ENCODE data around the gene ARID1A.

Gene ARID1A

DNA sequence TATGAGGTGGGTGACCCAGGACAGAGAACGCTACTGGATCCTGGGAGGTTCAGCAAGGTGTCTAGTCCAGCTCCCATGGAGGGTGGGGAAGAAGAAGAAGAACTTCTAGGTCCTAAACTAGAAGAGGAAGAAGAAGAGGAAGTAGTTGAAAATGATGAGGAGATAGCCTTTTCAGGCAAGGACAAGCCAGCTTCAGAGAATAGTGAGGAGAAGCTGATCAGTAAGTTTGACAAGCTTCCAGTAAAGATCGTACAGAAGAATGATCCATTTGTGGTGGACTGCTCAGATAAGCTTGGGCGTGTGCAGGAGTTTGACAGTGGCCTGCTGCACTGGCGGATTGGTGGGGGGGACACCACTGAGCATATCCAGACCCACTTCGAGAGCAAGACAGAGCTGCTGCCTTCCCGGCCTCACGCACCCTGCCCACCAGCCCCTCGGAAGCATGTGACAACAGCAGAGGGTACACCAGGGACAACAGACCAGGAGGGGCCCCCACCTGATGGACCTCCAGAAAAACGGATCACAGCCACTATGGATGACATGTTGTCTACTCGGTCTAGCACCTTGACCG is 83.4 kb downstream of the ARID1A start:
- Histone ChIP-seq H3K4me1 (ENCODE audit: control insufficient read depth in 1 of 2, insufficient read depth in 2 of 2, low read length in 2 of 2) (peaks cover 4 to 5% of the 10 kb centered on the region in 2 experiments), H3K27me3 (ENCODE audit: insufficient read depth, low read length) (no peaks in the 10 kb centered on the region), H2BK5ac (ENCODE audit: low read depth, low read length, poor library complexity) (no peak overlapping the region), H3K27ac (ENCODE audit: low read depth, low read length) (no peak overlapping the region), H4K12ac (ENCODE audit: low read depth, low read length) (no peak overlapping the region), H2BK12ac (ENCODE audit: low read length) (no peak overlapping the region), H3K14ac (ENCODE audit: low read length) (no peak overlapping the region), H2AFZ (ENCODE audit: insufficient read depth, low read length, poor library complexity) (no peak overlapping the region), H3K9me3 (ENCODE audit: insufficient read depth, low read depth, low read length) (no peaks in the 10 kb centered on the region), H4K8ac (ENCODE audit: low read depth, low read length) (no peak overlapping the region), H3K4me3 (ENCODE audit: low read depth, low read length) (no peak overlapping the region), H3K23ac (ENCODE audit: low read length) (no peak overlapping the region), H4K91ac (ENCODE audit: low read depth, low read length) (no peak overlapping the region), H2BK120ac (ENCODE audit: insufficient read depth, low read length, poor library complexity) (no peak overlapping the region), H3K18ac (ENCODE audit: low read length) (no peak overlapping the region), H3K79me1 (ENCODE audit: low read length) (no peaks in the 10 kb centered on the region), H3K4me2 (ENCODE audit: low read length) (no peak overlapping the region), H3K36me3 (ENCODE audit: control insufficient read depth in 1 of 2, insufficient read depth in 2 of 2, low read length in 2 of 2) (peaks cover 49 to 69% of the 10 kb centered on the region in 2 experiments), H3K79me2 (ENCODE audit: control insufficient read depth, insufficient read depth, low read length, poor library complexity) (no peaks in the 10 kb centered on the region), H3K9ac (ENCODE audit: low read length) (no peak overlapping the region), H3K4ac (ENCODE audit: low read depth, low read length) (no peak overlapping the region), H2AK5ac (ENCODE audit: low read length) (no peak overlapping the region)
- no CpG with 5 or more reads among the region's 11 CpGs for WGBS (ENCODE audit: extremely low coverage, insufficient coverage, insufficient read length)
- DNase-seq, result no peak

DNA sequence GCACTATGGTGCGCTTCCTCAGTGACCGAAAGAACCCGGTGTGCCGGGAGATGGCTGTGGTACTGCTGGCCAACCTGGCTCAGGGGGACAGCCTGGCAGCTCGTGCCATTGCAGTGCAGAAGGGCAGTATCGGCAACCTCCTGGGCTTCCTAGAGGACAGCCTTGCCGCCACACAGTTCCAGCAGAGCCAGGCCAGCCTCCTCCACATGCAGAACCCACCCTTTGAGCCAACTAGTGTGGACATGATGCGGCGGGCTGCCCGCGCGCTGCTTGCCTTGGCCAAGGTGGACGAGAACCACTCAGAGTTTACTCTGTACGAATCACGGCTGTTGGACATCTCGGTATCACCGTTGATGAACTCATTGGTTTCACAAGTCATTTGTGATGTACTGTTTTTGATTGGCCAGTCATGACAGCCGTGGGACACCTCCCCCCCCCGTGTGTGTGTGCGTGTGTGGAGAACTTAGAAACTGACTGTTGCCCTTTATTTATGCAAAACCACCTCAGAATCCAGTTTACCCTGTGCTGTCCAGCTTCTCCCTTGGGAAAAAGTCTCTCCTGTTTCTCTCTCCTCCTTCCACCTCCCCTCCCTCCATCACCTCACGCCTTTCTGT is 84.6 kb downstream of the ARID1A start:
- Histone ChIP-seq H3K79me2 (ENCODE audit: control insufficient read depth, insufficient read depth, low read length, poor library complexity) (no peaks in the 10 kb centered on the region), H3K4me2 (ENCODE audit: low read length) (no peak overlapping the region), H2BK12ac (ENCODE audit: low read length) (no peak overlapping the region), H3K79me1 (ENCODE audit: low read length) (no peaks in the 10 kb centered on the region), H2BK120ac (ENCODE audit: insufficient read depth, low read length, poor library complexity) (no peak overlapping the region), H3K27me3 (ENCODE audit: insufficient read depth, low read length) (no peaks in the 10 kb centered on the region), H3K4me3 (ENCODE audit: low read depth, low read length) (no peak overlapping the region), H4K91ac (ENCODE audit: low read depth, low read length) (no peak overlapping the region), H3K36me3 (ENCODE audit: control insufficient read depth in 1 of 2, insufficient read depth in 2 of 2, low read length in 2 of 2) (peaks cover 37 to 56% of the 10 kb centered on the region in 2 experiments), H3K4ac (ENCODE audit: low read depth, low read length) (no peak overlapping the region), H2AK5ac (ENCODE audit: low read length) (no peak overlapping the region), H3K27ac (ENCODE audit: low read depth, low read length) (no peak overlapping the region), H3K18ac (ENCODE audit: low read length) (no peak overlapping the region), H2AFZ (ENCODE audit: insufficient read depth, low read length, poor library complexity) (no peak overlapping the region), H4K12ac (ENCODE audit: low read depth, low read length) (no peak overlapping the region), H3K9ac (ENCODE audit: low read length) (no peak overlapping the region), H3K23ac (ENCODE audit: low read length) (no peak overlapping the region), H2BK5ac (ENCODE audit: low read depth, low read length, poor library complexity) (no peak overlapping the region), H3K9me3 (ENCODE audit: insufficient read depth, low read depth, low read length) (no peaks in the 10 kb centered on the region), H3K4me1 (ENCODE audit: control insufficient read depth in 1 of 2, insufficient read depth in 2 of 2, low read length in 2 of 2) (peaks cover 9 to 12% of the 10 kb centered on the region in 2 experiments), H3K14ac (ENCODE audit: low read length) (no peak overlapping the region), H4K8ac (ENCODE audit: low read depth, low read length) (no peak overlapping the region)
- WGBS (ENCODE audit: extremely low coverage, insufficient coverage, insufficient read length), result 100% methylated on average over 1 of the region's 21 CpGs
- no peak for DNase-seq

GRCh38 chr1:26781206-26781825 is 85.5 kb downstream of the ARID1A start:
- Histone ChIP-seq H3K14ac (ENCODE audit: low read length) (no peak overlapping the region), H3K4me3 (ENCODE audit: low read depth, low read length) (no peak overlapping the region), H4K91ac (ENCODE audit: low read depth, low read length) (no peak overlapping the region), H3K23ac (ENCODE audit: low read length) (no peak overlapping the region), H3K4ac (ENCODE audit: low read depth, low read length) (no peak overlapping the region), H3K9ac (ENCODE audit: low read length) (no peak overlapping the region), H3K9me3 (ENCODE audit: insufficient read depth, low read depth, low read length) (no peaks in the 10 kb centered on the region), H3K79me1 (ENCODE audit: low read length) (peaks cover 3% of the 10 kb centered on the region), H2AFZ (ENCODE audit: insufficient read depth, low read length, poor library complexity) (no peak overlapping the region), H4K12ac (ENCODE audit: low read depth, low read length) (no peak overlapping the region), H2BK12ac (ENCODE audit: low read length) (no peak overlapping the region), H3K27ac (ENCODE audit: low read depth, low read length) (no peak overlapping the region), H3K4me2 (ENCODE audit: low read length) (no peak overlapping the region), H3K18ac (ENCODE audit: low read length) (no peak overlapping the region), H3K36me3 (ENCODE audit: control insufficient read depth in 1 of 2, insufficient read depth in 2 of 2, low read length in 2 of 2) (peaks cover 36 to 54% of the 10 kb centered on the region in 2 experiments), H2BK120ac (ENCODE audit: insufficient read depth, low read length, poor library complexity) (no peak overlapping the region), H2AK5ac (ENCODE audit: low read length) (no peak overlapping the region), H2BK5ac (ENCODE audit: low read depth, low read length, poor library complexity) (no peak overlapping the region), H4K8ac (ENCODE audit: low read depth, low read length) (no peak overlapping the region), H3K4me1 (ENCODE audit: control insufficient read depth in 1 of 2, insufficient read depth in 2 of 2, low read length in 2 of 2) (peaks cover 13 to 17% of the 10 kb centered on the region in 2 experiments), H3K79me2 (ENCODE audit: control insufficient read depth, insufficient read depth, low read length, poor library complexity) (no peaks in the 10 kb centered on the region), H3K27me3 (ENCODE audit: insufficient read depth, low read length) (no peaks in the 10 kb centered on the region)
- no CpG with 5 or more reads among the region's 11 CpGs for WGBS (ENCODE audit: extremely low coverage, insufficient coverage, insufficient read length)
- no peak for DNase-seq

- no peak overlapping the region for H2BK120ac ChIP-seq (ENCODE audit: insufficient read depth, low read length, poor library complexity)
- H3K4me1 ChIP-seq (ENCODE audit: control insufficient read depth in 1 of 2, insufficient read depth in 2 of 2, low read length in 2 of 2), result peaks cover 19 to 25% of the 10 kb centered on the region in 2 experiments
- peak in 1 of 2 donors; percentile 56 for DNase-seq
- H4K8ac ChIP-seq (ENCODE audit: low read depth, low read length), result no peak overlapping the region
- no peak overlapping the region for H3K18ac ChIP-seq (ENCODE audit: low read length)
- H3K14ac ChIP-seq (ENCODE audit: low read length), result no peak overlapping the region
- no peak overlapping the region for H2AFZ ChIP-seq (ENCODE audit: insufficient read depth, low read length, poor library complexity)
- no peak overlapping the region for H3K27ac ChIP-seq (ENCODE audit: low read depth, low read length)
- H3K23ac ChIP-seq (ENCODE audit: low read length), result no peak overlapping the region
- no peak overlapping the region for H2BK12ac ChIP-seq (ENCODE audit: low read length)
- H3K4me2 ChIP-seq (ENCODE audit: low read length), result no peak overlapping the region
- H3K9me3 ChIP-seq (ENCODE audit: insufficient read depth, low read depth, low read length), result no peaks in the 10 kb centered on the region
- no peak overlapping the region for H3K4me3 ChIP-seq (ENCODE audit: low read depth, low read length)
- H3K9ac ChIP-seq (ENCODE audit: low read length), result no peak overlapping the region
- peaks cover 4% of the 10 kb centered on the region for H3K79me2 ChIP-seq (ENCODE audit: control insufficient read depth, insufficient read depth, low read length, poor library complexity)
- H2AK5ac ChIP-seq (ENCODE audit: low read length), result no peak overlapping the region
- H3K27me3 ChIP-seq (ENCODE audit: insufficient read depth, low read length), result no peaks in the 10 kb centered on the region
- whole genome bisulfite sequencing (ENCODE audit: extremely low coverage, insufficient coverage, insufficient read length), result no CpG with 5 or more reads among the region's 3 CpGs
- peaks cover 11% of the 10 kb centered on the region for H3K79me1 ChIP-seq (ENCODE audit: low read length)
- H4K91ac ChIP-seq (ENCODE audit: low read depth, low read length), result no peak overlapping the region
- H2BK5ac ChIP-seq (ENCODE audit: low read depth, low read length, poor library complexity), result no peak overlapping the region
- no peak overlapping the region for H4K12ac ChIP-seq (ENCODE audit: low read depth, low read length)
- no peak overlapping the region for H3K4ac ChIP-seq (ENCODE audit: low read depth, low read length)
- peaks cover 27 to 43% of the 10 kb centered on the region in 2 experiments for H3K36me3 ChIP-seq (ENCODE audit: control insufficient read depth in 1 of 2, insufficient read depth in 2 of 2, low read length in 2 of 2)
Observed at GRCh38 chr1:26782521-26783212, 86.9 kb downstream of the ARID1A start.

Measured in trophoblast cell (in vitro differentiated cells and primary cell).